ENCODE results near the gene SNX25.

DNA sequence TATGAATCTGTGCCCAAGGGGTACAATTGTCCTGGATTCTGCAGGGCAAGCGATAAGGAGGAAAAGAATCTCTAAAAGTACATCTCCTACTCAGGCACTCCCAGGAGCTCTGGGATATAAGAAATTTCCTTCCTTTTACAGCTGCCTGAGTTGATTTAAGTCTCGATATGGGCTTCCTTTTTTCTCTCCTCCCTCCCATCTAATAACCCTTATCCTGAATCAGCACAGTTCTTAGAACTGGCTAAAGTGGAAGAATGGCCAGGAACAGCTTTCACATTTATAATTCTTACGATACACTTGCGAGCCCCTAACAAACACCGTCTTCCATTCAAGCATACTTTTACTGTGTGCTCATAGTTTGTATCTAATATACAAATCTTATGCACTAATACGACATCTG lies 165.2 kb downstream of the SNX25 start:
- TF ChIP-seq CTCF (IDR thresholded peaks at IDR 0.05) = no peak
- no peak for TF ChIP-seq POLR2A (IDR thresholded peaks at IDR 0.05)
- TF ChIP-seq EP300 (IDR thresholded peaks at IDR 0.05) = no peak

Data from stomach (tissue), 4 donors.